Stomach smooth muscle (tissue), 2 donors: ENCODE measurements around the gene TCF21.
A peak's percentile ranks its signal among the peaks of the same experiment; 100 is the strongest.

Source experiments
- H3K27ac ChIP-seq: one replicate; pipeline ENCODE4 v1.7.0; 2013; ENCODE audit warnings: mild to moderate bottlenecking, low read length, inconsistent platforms
- H3K27me3 ChIP-seq, 2 donors: one replicate each; pipeline ENCODE4 v1.7.0; 2013; ENCODE audit warnings: low read length in 2 of 2; ENCODE audit not compliant: insufficient read depth in 2 of 2, control insufficient read depth in 1 of 2
- H3K36me3 ChIP-seq, 2 donors: one replicate each; pipeline ENCODE4 v1.7.0; 2013; ENCODE audit warnings: low read length in 2 of 2; ENCODE audit not compliant: control insufficient read depth in 2 of 2, insufficient read depth in 2 of 2
- H3K4me1 ChIP-seq: one replicate; pipeline ENCODE4 v1.7.0; 2013; ENCODE audit warnings: low read length; ENCODE audit not compliant: control insufficient read depth, insufficient read depth
- H3K4me3 ChIP-seq, 2 donors: one replicate each; pipeline ENCODE4 v1.7.0; 2013; ENCODE audit warnings: low read length in 2 of 2
- H3K9ac ChIP-seq, 2 donors: one replicate each; pipeline ENCODE4 v1.7.0; 2013; ENCODE audit warnings: low read length in 2 of 2, mild to moderate bottlenecking in 1 of 2
- H3K9me3 ChIP-seq, 2 donors: one replicate each; pipeline ENCODE4 v1.7.0; 2013; ENCODE audit warnings: low read length in 2 of 2; ENCODE audit not compliant: control insufficient read depth in 2 of 2
- donor health status: healthy.
- donor health status: Pancreatic carcinoma.

The TCF21 gene

GRCh38 chr6:133889557-133890403 lies 867 bp downstream of the TCF21 start:
- no peaks in the 10 kb centered on the region for H3K9me3 ChIP-seq
- H3K27ac ChIP-seq = peak overlapping the region; percentile 67
- H3K4me3 ChIP-seq = peak overlapping the region; percentile 59 to 76
- H3K36me3 ChIP-seq = no peaks in the 10 kb centered on the region
- H3K27me3 ChIP-seq = peaks cover 45 to 64% of the 10 kb centered on the region in 2 donors
- peak overlapping the region; percentile 60 to 72 for H3K9ac ChIP-seq
- peaks cover 27% of the 10 kb centered on the region for H3K4me1 ChIP-seq

- H3K27ac ChIP-seq = peak overlapping the region; percentile 55
- peaks cover 53 to 70% of the 10 kb centered on the region in 2 donors for H3K27me3 ChIP-seq
- H3K36me3 ChIP-seq = no peaks in the 10 kb centered on the region
- peak overlapping the region; percentile 60 to 70 for H3K9ac ChIP-seq
- H3K9me3 ChIP-seq = no peaks in the 10 kb centered on the region
- H3K4me3 ChIP-seq = peak overlapping the region; percentile 75 to 78
- peaks cover 37% of the 10 kb centered on the region for H3K4me1 ChIP-seq
Observed at GRCh38 chr6:133890711-133891148, 1.8 kb downstream of the TCF21 start.

GRCh38 chr6:133891149-133891926 lies 2.4 kb downstream of the TCF21 start:
- Histone ChIP-seq H3K4me3 (peak overlapping the region; percentile 75 to 78), H3K9me3 (no peaks in the 10 kb centered on the region), H3K9ac (peak overlapping the region; percentile 60 to 70), H3K27ac (peak overlapping the region; percentile 55), H3K4me1 (peaks cover 40% of the 10 kb centered on the region), H3K27me3 (peaks cover 58 to 73% of the 10 kb centered on the region in 2 donors), H3K36me3 (no peaks in the 10 kb centered on the region)

DNA sequence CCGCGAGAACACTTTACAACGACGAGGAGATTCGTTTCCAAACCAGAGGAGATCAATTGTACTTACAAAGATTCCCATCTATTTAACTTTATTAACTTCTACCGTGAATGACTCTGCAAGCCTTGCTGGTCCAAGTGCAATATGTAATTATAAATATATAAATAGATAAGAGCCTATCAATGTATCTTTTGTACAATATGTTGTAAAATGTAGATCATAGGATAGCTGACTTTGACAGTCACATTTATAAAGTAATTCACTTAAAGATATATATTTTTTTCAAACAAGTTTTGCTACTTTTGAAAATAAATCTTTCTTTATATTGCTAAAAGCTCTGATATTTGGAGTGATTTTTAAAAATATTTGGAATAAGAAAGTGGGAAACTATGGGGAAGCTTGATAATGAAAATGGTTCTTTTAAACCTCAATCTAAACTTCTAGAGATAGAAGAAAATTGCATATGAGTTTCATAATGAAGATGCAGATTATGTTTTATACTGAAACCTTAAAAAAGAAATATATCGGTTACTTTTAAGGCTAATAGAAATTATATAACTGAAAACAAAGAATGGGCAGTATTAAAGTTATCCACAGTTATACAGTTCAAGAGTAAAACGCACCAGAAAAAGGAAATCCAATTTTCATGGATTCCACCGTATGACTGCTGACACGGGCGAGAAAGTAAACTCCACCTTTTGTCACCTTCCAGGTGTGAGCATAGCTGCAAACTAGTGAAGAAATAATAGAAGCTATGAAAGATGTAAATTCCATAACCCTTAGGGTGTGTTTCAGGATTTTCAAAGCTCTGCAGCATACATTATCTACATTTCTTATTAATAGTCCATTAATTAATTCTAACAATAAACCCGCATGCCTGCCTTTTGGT lies 3.3 kb downstream of the TCF21 start:
- peaks cover 58 to 78% of the 10 kb centered on the region in 2 donors for H3K27me3 ChIP-seq
- H3K4me3 ChIP-seq = peak overlapping the region; percentile 75 to 78
- peaks cover 40% of the 10 kb centered on the region for H3K4me1 ChIP-seq
- H3K9me3 ChIP-seq = no peaks in the 10 kb centered on the region
- H3K9ac ChIP-seq = peak overlapping the region in 1 of 2 donors; percentile 70
- H3K36me3 ChIP-seq = no peaks in the 10 kb centered on the region
- H3K27ac ChIP-seq = peak overlapping the region; percentile 55

DNA sequence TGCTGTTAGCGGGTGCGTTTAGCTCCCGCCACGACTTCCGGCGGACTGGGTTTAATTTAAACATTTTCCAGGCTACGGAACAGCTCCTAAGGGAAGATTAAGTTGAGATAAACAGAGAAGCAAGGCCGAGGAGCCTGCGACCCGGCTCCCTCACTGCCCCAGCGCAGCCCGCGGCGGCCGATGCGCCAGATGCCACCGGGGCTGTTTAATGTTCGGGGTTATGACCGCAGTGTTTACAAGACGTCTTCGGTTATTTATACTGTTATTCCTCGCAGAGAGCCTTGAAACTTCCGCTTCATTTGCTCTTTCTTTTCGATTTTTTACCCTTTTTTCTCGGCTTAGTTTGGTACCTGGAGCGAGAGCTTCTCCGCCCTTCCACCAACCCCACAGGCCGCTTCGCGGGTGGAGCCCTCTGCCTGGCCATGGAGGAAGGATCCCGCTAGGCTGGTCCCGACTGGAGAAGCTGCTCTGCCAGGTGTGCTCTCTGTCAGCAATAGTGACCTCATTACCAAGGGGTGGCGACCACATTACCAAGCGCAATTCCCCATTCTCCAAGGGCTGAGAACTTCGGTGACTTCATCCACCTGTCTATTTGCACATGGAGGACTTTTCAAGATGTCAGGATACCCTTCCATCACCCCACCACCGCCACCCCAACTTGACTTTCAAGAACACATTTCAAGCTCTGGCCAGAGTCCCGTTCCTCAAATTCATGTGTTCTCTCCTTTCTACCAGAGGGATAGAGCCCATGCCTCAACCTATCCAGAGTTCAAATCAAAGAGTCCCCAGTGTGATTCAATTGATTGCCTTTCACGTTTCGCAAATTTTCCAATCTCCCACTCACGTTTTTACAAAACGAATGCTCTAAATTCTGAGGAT lies 4.1 kb downstream of the TCF21 start:
- no peaks in the 10 kb centered on the region for H3K9me3 ChIP-seq
- H3K9ac ChIP-seq = peak overlapping the region; percentile 21 to 49
- no peaks in the 10 kb centered on the region for H3K36me3 ChIP-seq
- peak overlapping the region; percentile 21 to 58 for H3K4me3 ChIP-seq
- peak overlapping the region; percentile 41 for H3K27ac ChIP-seq
- H3K27me3 ChIP-seq = peaks cover 56 to 74% of the 10 kb centered on the region in 2 donors
- peaks cover 40% of the 10 kb centered on the region for H3K4me1 ChIP-seq

GRCh38 chr6:133893946-133894345 lies 5.0 kb downstream of the TCF21 start:
- Histone ChIP-seq H3K4me1 (peaks cover 40% of the 10 kb centered on the region), H3K9ac (peak overlapping the region in 1 of 2 donors; percentile 49), H3K27ac (peak overlapping the region; percentile 41)

DNA sequence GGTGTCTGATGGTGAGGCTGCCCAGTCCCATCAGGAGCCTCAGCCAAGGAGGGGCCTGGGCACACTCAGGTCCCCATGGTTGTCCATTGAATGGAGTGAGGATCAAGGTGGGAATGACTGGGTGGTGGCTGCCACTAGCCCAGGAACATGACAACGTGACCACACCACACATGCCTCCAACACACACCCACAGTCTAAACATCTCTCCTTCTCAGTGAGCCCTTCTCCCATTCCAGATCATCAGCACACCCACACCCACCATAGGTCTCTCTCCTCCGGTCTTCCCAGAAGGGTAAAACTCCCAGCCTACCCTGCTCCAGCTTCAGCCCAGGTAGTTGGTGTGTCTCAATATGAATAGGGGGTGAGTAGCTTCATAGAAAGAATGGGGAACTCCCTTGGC lies 5.5 kb downstream of the TCF21 start:
- no peaks in the 10 kb centered on the region for H3K36me3 ChIP-seq
- H3K4me3 ChIP-seq = peak overlapping the region in 1 of 2 donors; percentile 71
- no peak overlapping the region for H3K9ac ChIP-seq
- H3K4me1 ChIP-seq = peaks cover 40% of the 10 kb centered on the region
- H3K27ac ChIP-seq = peak overlapping the region; percentile 41
- no peaks in the 10 kb centered on the region for H3K9me3 ChIP-seq
- peaks cover 52 to 62% of the 10 kb centered on the region in 2 donors for H3K27me3 ChIP-seq

More at GRCh38 chr6:133893946-133894345, 5.0 kb downstream of the TCF21 start:
- H3K9me3 ChIP-seq = no peaks in the 10 kb centered on the region
- H3K4me3 ChIP-seq = peak overlapping the region in 1 of 2 donors; percentile 71
- H3K36me3 ChIP-seq = no peaks in the 10 kb centered on the region
- H3K27me3 ChIP-seq = peaks cover 56 to 66% of the 10 kb centered on the region in 2 donors

DNA sequence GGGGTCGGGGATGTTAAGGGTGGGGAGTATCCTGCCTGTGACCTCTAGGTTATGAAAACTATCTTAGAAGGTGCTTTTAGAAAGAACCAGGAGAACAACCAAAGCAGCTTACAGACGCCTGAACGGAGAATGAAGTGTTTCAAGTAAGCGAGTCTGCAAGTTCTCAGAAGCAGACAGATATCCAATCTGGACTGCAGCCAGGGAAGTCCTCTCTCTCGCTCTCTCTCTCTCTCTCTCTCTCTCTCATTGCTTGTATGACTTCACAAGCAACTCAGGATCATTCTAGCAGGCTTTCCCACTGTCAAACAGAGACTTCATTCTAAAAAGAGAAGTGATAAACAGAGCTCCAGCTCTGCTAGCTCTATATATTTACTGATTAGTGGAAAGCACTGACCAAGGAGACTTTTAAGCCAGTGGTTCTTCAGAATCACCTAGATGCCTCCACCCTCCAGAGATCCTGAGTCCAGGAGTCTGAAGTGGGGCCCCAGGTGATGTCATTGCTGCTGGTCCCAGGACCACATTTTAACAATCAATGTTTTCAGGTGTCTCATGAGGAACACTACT lies 6.0 kb downstream of the TCF21 start:
- Histone ChIP-seq H3K27me3 (peaks cover 48 to 57% of the 10 kb centered on the region in 2 donors), H3K4me3 (peak overlapping the region; percentile 26 to 71), H3K36me3 (no peaks in the 10 kb centered on the region), H3K27ac (peak overlapping the region; percentile 41), H3K4me1 (peaks cover 35% of the 10 kb centered on the region), H3K9ac (no peak overlapping the region), H3K9me3 (no peaks in the 10 kb centered on the region)

DNA sequence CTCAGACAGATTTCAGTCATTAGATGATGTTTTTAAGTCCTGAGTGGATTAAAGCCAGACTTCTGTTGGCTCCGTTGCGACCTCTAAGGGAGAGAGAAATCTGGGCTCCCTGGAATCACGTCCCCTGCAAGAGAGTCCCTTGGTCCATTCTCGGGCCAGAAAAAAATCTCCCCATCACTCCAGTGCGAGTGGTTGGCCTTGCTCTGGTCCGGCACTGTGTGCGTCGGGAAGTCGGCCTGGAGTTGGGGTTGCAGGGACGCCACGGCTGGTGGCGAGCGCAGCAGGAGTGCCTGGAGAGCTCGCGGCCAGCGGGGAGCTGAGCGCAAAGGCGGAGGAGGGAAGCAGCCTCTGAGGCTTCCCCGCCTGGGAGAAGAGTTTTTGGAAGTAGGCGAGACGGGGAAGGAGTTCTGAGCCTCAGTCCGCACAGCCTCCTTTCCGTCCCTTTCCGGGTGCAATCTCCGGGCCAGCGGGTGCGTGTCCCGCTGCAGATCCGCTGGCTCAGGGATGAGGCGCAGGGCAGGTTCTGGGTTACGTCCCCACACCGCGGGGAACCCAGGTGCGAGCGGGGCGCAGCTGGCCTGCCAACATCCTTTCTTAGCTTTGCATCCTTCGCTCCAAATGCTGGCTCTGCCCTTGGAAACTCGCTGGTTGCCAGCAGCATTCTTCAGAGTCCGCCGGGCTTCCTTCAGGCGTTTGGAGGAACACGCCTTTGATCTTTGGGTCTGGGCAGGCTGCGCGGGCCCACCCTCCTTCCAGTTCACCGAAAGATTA lies 6.8 kb downstream of the TCF21 start:
- peaks cover 32% of the 10 kb centered on the region for H3K4me1 ChIP-seq
- H3K4me3 ChIP-seq = peak overlapping the region; percentile 31 to 71
- H3K9me3 ChIP-seq = no peaks in the 10 kb centered on the region
- no peaks in the 10 kb centered on the region for H3K36me3 ChIP-seq
- H3K9ac ChIP-seq = no peak overlapping the region
- no peak overlapping the region for H3K27ac ChIP-seq
- H3K27me3 ChIP-seq = peaks cover 44 to 50% of the 10 kb centered on the region in 2 donors
